Measurements from ENCODE around the gene GPD1.

GPD1 gene

DNA sequence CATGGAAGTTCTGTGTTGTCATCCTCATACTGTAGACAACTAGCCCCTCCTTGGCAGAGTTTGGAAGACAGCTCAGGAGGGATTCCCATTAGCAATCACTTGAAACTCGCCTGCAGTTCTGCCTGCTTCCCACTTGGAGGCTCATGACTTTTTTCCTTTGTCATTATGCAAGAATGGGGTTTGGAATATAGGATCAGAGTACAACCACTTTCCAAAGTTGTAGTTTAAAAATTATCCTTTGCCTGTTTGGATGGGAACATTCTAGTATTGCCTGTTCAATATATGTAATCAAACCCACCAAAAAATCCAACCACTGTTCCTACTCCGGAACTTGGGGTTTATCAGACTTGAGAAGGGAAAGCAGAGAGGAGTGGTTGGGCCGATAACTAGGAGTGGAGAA lies 2.1 kb upstream of the GPD1 start:
- no peak for DNase-seq (ENCODE audit: low read depth)

DNA sequence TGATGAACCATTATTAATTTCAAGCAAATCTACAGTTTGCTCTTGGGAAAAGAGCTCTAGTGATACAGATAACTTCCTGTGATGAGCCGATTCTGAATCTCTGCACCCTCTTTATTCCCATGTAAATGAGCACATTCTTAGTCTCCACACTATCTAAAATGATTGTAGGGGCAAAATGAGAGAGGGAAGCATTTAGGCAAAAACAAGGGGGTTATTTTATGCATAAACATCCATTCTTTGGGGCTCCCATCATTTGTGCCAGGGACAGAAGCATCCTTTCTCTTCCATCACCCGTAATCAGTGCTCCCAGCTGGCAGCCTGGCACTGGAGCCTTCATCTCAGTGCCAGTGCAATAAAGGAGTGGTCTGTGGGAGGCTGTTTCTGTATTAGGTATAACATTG lies 1.7 kb upstream of the GPD1 start:
- no peak for DNase-seq (ENCODE audit: low read depth)

DNA sequence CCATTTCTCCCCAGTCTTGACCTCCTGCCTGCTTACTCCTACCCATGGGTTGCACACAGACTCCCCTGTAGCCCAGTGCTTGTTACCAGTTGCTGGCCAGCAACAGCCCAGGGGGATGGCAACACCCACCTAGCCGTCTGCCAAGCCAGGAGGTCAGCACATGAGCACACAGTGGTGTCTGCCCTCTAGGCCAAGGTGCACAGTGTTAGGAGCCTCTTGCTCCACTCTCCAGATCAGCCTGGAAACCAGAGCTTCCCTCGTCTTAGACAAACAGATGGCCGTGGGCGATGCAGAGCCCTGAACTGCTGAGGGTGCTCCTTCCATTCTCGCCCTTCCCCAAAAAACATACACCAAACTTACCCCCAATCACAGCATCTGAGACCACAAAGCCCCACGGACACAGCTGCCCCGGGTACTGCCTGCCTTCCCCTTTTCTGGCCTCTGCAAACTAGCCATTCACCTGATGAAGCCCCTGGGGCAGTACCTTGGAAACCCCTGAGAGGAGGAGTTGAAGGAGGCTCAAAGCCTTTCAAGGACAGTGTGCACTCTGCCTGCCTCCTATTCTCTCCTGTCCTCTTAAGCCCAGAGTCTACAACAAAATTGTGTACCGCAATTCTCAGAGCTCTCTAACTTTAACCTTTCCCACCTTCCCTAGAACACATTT lies 1.0 kb upstream of the GPD1 start:
- DNase-seq (ENCODE audit: low read depth) = no peak

DNA sequence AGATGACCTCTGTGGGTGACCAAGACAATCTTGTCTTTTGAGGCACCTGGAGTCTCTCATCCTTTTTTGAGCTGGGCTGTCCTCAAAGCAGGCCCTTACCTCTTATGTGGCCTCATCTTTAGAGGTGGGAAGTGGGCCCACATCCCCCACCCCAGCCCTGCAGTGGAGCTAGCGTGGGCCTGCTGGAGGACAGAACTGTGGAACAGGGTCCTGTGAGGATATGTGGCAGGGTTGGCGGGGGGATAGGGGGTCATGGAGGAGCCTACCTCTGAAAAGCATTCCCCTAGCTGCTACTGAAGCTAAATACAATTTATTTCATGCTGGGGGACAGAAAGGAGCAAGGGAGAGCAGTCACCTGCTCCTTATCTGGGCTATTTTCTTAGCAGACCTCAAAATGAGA lies 457 bp upstream of the GPD1 start:
- no peak for DNase-seq (ENCODE audit: low read depth)

- DNase-seq (ENCODE audit: low read depth) = no peak
Observed at GRCh38 chr12:50104417-50105366, 884 bp downstream of the GPD1 start.

- DNase-seq (ENCODE audit: low read depth) = no peak
Observed at GRCh38 chr12:50105913-50106450, 2.2 kb downstream of the GPD1 start.

- no peak for DNase-seq (ENCODE audit: low read depth)
Observed at GRCh38 chr12:50106907-50107306, 3.1 kb downstream of the GPD1 start.

DNA sequence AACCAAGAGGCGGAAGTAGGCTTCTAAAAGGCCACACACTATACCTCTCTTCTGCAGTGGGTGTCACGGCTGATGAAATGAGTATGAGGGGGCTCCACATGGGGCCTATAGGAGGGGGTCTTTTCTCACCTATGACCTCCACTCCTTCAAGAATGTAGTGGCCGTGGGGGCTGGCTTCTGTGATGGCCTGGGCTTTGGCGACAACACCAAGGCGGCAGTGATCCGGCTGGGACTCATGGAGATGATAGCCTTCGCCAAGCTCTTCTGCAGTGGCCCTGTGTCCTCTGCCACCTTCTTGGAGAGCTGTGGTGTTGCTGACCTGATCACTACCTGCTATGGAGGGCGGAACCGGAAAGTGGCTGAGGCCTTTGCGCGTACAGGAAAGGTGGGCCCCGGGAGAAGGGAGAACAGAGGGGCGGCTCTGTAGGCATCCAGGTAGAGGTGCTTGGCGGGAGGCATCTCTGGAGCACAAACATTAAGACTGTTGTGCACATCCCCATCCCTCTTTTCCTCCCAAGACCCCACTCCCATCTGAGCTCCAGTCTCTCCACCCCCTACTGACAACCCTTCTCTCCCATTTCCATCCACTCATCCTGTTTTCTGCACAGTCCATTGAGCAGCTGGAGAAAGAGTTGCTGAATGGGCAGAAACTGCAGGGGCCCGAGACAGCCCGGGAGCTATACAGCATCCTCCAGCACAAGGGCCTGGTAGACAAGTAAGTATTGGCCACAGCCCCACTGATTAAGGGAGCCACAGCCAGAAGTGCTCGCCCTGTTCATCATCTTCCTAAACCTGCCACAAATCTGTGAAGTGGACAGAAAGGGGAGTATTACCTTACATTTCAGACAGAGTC lies 3.8 kb downstream of the GPD1 start:
- no peak for DNase-seq (ENCODE audit: low read depth)

DNA sequence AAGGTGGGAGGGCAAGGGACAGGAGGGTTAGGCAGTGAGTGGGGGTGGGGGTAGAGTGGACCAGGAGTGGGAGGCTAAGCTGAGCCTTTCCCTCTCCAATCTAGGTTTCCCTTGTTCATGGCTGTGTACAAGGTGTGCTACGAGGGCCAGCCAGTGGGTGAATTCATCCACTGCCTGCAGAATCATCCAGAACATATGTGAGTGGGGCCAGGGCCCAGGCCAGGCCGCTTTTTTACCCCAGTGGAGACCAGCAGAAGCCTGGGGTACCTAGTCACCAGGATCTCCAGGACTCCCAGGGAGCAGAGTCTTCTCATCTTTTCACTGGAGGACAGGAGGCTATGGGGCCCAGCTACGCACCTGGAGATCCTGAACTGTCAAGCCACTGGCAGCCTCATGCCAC lies 5.5 kb downstream of the GPD1 start:
- DNase-seq (ENCODE audit: low read depth) = no peak

GRCh38 chr12:50110127-50110761 lies 6.4 kb downstream of the GPD1 start:
- no peak for DNase-seq (ENCODE audit: low read depth)

DNA sequence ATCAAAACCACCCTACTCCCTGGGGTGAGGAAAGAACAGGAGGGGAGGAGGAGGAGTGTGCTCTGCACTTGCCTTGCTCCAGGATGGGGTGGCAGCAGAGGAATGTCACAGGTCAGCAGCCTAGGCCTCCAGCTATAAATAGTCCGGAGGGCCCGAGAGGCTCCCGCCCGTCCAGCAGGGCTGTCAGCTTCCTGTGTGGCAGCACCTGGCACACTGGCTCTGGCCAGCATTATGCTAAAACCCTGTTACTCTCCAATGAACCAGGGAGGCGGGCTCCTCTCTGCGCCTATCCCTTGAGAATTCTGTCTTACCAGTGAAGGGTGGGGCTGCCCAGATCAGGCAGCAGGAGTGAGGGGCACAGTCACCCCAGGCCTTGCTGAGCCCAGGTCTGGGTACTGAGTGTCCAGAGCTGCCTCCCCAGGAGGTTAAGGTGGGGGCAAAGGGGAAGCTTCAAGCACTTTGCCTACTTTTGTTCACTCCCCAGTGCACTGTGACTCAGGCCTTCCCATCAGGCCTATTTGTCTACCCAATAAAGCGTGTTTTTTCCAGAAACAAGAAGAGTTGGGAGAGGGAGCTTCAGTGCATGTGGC lies 7.0 kb downstream of the GPD1 start:
- no peak for DNase-seq (ENCODE audit: low read depth)

DNA sequence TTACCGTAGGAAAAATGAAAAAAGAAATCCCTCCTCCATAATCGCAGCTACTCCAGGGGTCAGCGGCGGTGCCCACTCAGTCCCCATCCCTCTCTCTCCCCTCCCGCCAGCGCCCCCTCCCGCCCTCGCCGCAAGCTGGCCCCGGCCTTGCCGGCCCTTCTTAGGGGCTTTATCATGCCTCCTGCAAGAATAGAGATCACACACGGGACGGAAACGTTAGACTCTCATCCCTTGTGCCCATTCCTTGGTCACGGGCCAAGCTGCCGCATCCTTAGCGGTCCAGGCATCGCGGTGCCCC lies 7.5 kb downstream of the GPD1 start:
- DNase-seq (ENCODE audit: low read depth) = no peak

- DNase-seq (ENCODE audit: low read depth) = peak; percentile 97
Observed at GRCh38 chr12:50111693-50112455, 8.1 kb downstream of the GPD1 start, which contains the start of gene COX14. Gene COX14 (plus strand): TSS chr12:50112236. CDS start chr12:50120044, 7,808 bp downstream.

DNA sequence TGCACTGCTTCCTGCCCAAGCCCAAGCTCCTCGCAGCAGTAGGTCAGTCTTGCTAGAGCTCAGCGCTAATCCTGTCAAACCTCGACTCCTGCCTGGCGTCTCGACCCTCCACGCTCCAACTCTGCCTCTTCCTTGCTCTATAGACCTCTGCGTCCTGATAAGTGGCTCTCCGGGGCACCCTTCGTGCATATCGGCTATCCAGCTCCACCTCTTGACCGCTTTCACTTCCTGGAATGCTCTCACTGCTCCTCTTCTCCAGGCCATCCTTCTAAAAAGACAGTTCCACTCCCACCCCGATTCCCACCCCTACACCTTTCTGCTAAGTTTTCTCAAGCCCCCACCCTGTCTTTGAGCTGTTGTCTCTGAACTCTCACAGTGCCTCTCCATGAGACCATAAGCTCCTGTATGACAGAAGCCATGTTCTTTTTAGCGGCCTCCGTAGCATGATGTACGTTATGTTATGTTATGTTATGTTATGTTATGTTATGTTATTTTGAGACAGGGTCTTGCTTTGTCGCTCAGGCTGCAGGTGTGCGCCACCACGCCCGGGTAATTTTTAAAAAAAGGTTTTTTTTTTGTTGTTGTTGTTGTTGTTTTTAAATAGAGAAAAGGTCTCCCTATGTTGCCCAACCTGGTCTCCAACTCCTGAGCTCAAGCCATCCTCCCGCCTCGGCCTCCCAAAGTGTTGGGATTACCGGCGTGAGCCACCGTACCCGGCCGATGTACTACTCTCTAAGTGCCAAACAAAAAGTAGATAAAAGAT lies 8.8 kb downstream of the GPD1 start:
- no peak for DNase-seq (ENCODE audit: low read depth)

- no peak for DNase-seq (ENCODE audit: low read depth)
Observed at GRCh38 chr12:50117057-50117622, 13.3 kb downstream of the GPD1 start.

DNA sequence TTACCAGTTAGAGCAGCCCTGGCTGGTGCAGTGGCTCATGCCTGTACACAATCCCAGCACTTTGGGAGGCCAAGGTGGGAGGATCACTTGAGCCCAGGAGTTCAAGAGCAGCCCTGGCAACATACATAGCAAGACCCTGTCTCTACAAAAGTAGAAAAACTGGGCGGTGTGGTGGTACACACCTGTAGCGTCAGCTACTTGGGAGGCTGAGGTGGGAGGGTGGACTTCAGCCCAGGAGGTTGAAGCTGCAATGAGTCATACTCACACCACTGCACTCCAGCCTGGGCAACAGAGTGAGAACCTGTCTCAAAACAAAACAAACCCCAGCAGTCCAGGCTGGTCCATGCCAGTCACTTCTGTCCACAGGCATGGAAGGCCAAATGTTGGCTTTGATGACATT lies 15.6 kb downstream of the GPD1 start:
- no peak for DNase-seq (ENCODE audit: low read depth)

DNA sequence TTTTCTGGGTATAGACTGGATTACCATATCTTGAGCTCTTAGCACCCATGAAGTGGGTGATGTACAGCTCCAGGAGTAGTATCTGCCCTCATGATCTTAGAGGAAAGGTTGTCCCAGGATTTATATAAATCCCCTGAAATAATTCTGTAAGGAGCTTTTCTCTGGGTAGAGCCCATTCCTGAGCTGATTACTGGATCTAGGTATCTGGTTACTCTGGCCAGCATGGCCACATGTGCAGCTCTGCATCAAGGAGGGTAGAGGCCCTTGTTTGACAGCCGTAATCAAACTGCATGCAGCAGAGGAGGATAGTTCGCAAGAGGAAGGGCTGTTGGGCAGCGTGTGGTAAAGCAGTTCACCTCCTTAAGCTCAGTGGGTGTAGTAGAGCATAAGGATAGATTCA lies 16.7 kb downstream of the GPD1 start:
- DNase-seq (ENCODE audit: low read depth) = no peak

GRCh38 chr12:50120953-50121352 lies 17.1 kb downstream of the GPD1 start:
- no peak for DNase-seq (ENCODE audit: low read depth)

DNA sequence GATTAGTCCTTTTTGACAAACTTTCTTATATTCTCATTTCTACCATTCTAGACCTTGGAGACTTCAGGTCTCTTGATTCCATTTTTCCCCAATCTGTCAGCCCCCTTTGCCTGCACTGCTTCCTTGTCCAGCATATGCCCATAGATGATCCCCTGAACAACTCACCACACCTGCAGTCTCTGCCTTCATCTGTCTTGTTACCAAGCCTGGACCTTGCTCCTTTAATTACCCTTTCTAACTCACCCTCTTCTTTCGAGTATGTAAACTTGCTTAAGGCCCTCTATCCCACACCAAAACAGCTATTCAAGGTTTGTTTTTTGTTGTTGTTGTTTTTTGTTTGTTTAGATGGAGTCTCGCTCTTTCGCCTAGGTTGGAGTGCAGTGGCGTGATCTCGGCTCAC lies 17.8 kb downstream of the GPD1 start:
- DNase-seq (ENCODE audit: low read depth) = no peak

DNA sequence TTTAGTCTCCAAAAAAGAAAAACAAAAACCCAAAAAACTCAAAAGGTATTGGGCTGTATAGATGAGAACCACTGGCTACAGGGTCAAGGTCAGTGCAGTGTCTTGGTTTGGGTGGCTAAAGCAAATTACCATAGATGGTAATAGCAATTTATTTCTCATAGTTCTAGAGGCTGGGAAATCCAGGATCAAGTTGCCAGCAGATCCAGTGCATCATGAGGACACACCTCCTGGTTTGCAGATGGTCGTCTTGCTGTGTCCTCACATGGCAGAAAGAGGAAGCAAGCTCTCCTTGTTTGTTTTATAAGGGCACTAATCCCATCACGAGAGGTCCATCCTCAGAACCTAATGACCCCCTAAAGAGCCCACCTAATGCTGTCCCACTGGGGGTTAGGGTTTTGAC lies 19.4 kb downstream of the GPD1 start:
- DNase-seq (ENCODE audit: low read depth) = no peak

Measured in non-pigmented ciliary epithelial cell (primary cell).